LNCAP (cell line): ENCODE data around the gene FOS.

ENCODE experiments used
- CTCF ChIP-seq: fragments of 450-650 bp; IDR thresholded peaks from 2 replicates; pipeline ENCODE4 v1.5.1; 2017; ENCODE audit warnings: mild to moderate bottlenecking

FOS gene

GRCh38 chr14:75264036-75264435 lies 14.6 kb upstream of the FOS start:
- TF ChIP-seq CTCF = no peak

GRCh38 chr14:75267141-75267721 lies 11.4 kb upstream of the FOS start:
- no peak for TF ChIP-seq CTCF

- TF ChIP-seq CTCF = no peak
Measured at GRCh38 chr14:75268633-75269550, 9.7 kb upstream of the FOS start.

- TF ChIP-seq CTCF = no peak
Measured at GRCh38 chr14:75271514-75271913, 7.1 kb upstream of the FOS start.

- TF ChIP-seq CTCF = no peak
Measured at GRCh38 chr14:75273272-75274049, 5.2 kb upstream of the FOS start.

DNA sequence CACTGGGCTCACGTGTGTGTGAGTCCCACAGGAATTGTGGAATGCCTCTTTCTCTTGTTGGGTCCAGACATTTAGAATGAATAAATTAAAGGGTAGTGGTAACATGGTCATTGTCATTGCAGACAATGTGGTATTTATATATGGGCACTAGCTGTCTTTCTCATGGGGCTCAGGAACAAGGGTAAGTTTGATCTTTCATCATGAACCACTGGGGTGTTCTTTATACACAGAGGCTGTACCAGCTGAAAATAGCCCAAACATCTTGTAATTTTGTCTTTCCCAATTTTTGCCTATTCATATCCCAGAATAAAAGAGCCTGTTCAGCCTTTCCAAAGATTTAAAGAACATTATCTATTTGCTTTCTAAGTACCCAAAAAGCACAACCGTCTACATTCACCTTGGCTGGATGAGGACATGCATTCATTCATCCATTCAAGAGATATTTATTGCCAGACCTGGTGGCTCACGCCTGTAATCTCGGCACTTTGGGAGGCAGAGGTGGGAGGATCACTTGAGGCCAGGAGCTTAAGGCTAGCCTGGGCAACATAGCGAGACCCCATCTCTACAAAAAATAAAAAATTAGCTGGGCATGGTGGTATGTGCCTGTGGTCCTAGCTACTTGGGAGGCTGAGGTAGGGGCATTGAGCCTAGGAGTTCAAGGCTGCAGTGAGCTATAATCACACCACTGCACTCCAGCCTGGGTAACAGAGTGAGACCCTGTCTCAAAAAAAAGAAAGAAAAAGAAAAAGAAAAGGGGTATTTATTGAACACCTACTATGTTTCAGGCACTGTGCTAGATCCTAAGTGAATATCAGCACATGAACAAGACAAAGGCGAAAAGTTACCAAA lies 4.4 kb upstream of the FOS start:
- no peak for TF ChIP-seq CTCF
